WTC11 (cell line): ENCODE measurements around the gene ACRV1.

Experiments
- CTCF ChIP-seq: fragments of 200-600 bp; IDR thresholded peaks from 2 replicates; pipeline ENCODE4 v1.8.0; 2022; ENCODE audit warnings: antibody characterized with exemption
- ELF4 ChIP-seq: sonication (generic); formaldehyde crosslinking; IDR thresholded peaks from 2 replicates; pipeline ENCODE4 v1.8.1; 2022; ENCODE audit warnings: low read depth, mild to moderate bottlenecking, moderate library complexity, missing genetic modification reagents
- FOXJ3 ChIP-seq: sonication (generic); formaldehyde crosslinking; IDR thresholded peaks from 2 replicates; pipeline ENCODE4 v1.9.0; 2021; ENCODE audit warnings: missing genetic modification reagents, mild to moderate bottlenecking, borderline replicate concordance
- HMGXB4 ChIP-seq: sonication (generic); formaldehyde crosslinking; IDR thresholded peaks from 2 replicates; pipeline ENCODE4 v1.8.1; 2023; ENCODE audit warnings: mild to moderate bottlenecking, moderate library complexity, missing genetic modification reagents
- NFE2L1 ChIP-seq: sonication (generic); formaldehyde crosslinking; IDR thresholded peaks from 2 replicates; pipeline ENCODE4 v1.8.1; 2023; ENCODE audit warnings: missing genetic modification reagents
- NFYB ChIP-seq: sonication (generic); formaldehyde crosslinking; conservative IDR thresholded peaks from 2 replicates; pipeline ENCODE4 v1.8.0; 2022; ENCODE audit warnings: low read depth, missing genetic modification reagents
- TEAD4 ChIP-seq: sonication (generic); formaldehyde crosslinking; IDR thresholded peaks from 2 replicates; pipeline ENCODE4 v1.8.0; 2022; ENCODE audit warnings: mild to moderate bottlenecking, missing genetic modification reagents
- USF2 ChIP-seq: sonication (generic); formaldehyde crosslinking; IDR thresholded peaks from 2 replicates; pipeline ENCODE4 v1.8.1; 2023; ENCODE audit warnings: mild to moderate bottlenecking, missing genetic modification reagents, moderate library complexity
- TF ChIP-seq, protein P1 (sequence below): fragments of 250-450 bp; sonication (Bioruptor Pico); IDR thresholded peaks from 2 replicates; pipeline ENCODE4 v1.9.0; 2021; ENCODE audit warnings: mild to moderate bottlenecking
- TF ChIP-seq, protein P2 (sequence below): sonication (generic); formaldehyde crosslinking; IDR thresholded peaks from 2 replicates; pipeline ENCODE4 v1.8.0; 2022; ENCODE audit warnings: mild to moderate bottlenecking, missing genetic modification reagents
- TF ChIP-seq, protein P3 (sequence below): sonication (generic); formaldehyde crosslinking; conservative IDR thresholded peaks from 2 replicates; pipeline ENCODE4 v1.8.1; 2022; ENCODE audit warnings: mild to moderate bottlenecking, missing genetic modification reagents
- TF ChIP-seq, protein P4 (sequence below): sonication (generic); formaldehyde crosslinking; IDR thresholded peaks from 2 replicates; pipeline ENCODE4 v1.8.1; 2023; ENCODE audit warnings: mild to moderate bottlenecking, missing genetic modification reagents

DNA sequence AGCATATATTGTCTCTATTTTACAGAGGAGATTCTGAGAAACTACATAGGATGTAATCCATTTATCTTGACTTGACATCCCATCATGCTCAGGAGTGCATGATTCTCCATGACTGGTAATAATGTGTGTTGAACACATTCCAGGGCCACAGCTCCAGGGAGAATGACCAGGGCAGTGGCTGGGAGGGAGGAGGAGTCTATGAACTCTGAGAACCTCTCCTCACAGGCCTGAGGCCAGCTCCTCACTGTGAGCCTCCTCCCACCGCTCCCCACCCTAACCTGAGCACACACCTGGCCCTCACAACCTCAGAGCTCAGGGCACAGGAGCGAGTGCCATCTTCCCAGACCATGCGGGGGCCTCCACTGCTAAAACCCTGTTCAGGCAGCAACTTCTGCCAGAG is 8.0 kb upstream of the ACRV1 start:
- TF ChIP-seq CTCF (no peak), NFYB (no peak), NFE2L1 (CRISPR knock-in tag) (no peak), USF2 (CRISPR knock-in tag) (no peak), TEAD4 (no peak), ELF4 (CRISPR knock-in tag) (no peak), HMGXB4 (CRISPR knock-in tag) (no peak), FOXJ3 (CRISPR knock-in tag) (no peak)
- TF ChIP-seq, protein P1, sequence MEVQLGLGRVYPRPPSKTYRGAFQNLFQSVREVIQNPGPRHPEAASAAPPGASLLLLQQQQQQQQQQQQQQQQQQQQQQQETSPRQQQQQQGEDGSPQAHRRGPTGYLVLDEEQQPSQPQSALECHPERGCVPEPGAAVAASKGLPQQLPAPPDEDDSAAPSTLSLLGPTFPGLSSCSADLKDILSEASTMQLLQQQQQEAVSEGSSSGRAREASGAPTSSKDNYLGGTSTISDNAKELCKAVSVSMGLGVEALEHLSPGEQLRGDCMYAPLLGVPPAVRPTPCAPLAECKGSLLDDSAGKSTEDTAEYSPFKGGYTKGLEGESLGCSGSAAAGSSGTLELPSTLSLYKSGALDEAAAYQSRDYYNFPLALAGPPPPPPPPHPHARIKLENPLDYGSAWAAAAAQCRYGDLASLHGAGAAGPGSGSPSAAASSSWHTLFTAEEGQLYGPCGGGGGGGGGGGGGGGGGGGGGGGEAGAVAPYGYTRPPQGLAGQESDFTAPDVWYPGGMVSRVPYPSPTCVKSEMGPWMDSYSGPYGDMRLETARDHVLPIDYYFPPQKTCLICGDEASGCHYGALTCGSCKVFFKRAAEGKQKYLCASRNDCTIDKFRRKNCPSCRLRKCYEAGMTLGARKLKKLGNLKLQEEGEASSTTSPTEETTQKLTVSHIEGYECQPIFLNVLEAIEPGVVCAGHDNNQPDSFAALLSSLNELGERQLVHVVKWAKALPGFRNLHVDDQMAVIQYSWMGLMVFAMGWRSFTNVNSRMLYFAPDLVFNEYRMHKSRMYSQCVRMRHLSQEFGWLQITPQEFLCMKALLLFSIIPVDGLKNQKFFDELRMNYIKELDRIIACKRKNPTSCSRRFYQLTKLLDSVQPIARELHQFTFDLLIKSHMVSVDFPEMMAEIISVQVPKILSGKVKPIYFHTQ (CRISPR knock-in tag): no peak
- TF ChIP-seq, protein P2, sequence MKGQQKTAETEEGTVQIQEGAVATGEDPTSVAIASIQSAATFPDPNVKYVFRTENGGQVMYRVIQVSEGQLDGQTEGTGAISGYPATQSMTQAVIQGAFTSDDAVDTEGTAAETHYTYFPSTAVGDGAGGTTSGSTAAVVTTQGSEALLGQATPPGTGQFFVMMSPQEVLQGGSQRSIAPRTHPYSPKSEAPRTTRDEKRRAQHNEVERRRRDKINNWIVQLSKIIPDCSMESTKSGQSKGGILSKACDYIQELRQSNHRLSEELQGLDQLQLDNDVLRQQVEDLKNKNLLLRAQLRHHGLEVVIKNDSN: no peak
- TF ChIP-seq, protein P3, sequence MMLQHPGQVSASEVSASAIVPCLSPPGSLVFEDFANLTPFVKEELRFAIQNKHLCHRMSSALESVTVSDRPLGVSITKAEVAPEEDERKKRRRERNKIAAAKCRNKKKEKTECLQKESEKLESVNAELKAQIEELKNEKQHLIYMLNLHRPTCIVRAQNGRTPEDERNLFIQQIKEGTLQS (CRISPR knock-in tag): no peak
- TF ChIP-seq, protein P4, sequence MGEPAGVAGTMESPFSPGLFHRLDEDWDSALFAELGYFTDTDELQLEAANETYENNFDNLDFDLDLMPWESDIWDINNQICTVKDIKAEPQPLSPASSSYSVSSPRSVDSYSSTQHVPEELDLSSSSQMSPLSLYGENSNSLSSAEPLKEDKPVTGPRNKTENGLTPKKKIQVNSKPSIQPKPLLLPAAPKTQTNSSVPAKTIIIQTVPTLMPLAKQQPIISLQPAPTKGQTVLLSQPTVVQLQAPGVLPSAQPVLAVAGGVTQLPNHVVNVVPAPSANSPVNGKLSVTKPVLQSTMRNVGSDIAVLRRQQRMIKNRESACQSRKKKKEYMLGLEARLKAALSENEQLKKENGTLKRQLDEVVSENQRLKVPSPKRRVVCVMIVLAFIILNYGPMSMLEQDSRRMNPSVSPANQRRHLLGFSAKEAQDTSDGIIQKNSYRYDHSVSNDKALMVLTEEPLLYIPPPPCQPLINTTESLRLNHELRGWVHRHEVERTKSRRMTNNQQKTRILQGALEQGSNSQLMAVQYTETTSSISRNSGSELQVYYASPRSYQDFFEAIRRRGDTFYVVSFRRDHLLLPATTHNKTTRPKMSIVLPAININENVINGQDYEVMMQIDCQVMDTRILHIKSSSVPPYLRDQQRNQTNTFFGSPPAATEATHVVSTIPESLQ (CRISPR knock-in tag): no peak
